CD14-positive monocyte (primary cell): ENCODE measurements around the gene TYMP. TPM values are rescaled to one million over a fixed set of nuclear protein-coding genes. Genes with fewer than 3 reads are reported as not detected.

Experiments
- DNase-seq, 3 donors: peaks; one replicate each; pipeline ENCODE4 v3.0.0-alpha.2; 2011 to 2022
- H2AFZ ChIP-seq: 2 replicates; pipeline ENCODE4 v1.6.0; 2012; ENCODE audit warnings: mild to moderate bottlenecking, low read depth, low read length, inconsistent platforms; ENCODE audit not compliant: insufficient read depth, poor library complexity, severe bottlenecking
- H3K27ac ChIP-seq, 2 donors: 1 replicate in 1 of 2; 2 replicates in 1 of 2; pipeline ENCODE4 v1.5.1; 2012 to 2013; ENCODE audit warnings: low read length in 2 of 2, control low read depth in 1 of 2, inconsistent platforms in 1 of 2, low read depth in 1 of 2, mild to moderate bottlenecking in 1 of 2
- H3K27me3 ChIP-seq, 2 donors: one replicate each; pipeline versions ENCODE4 v1.6.0 to v1.6.1; 2011 to 2013; ENCODE audit warnings: low read length in 2 of 2; ENCODE audit not compliant: control insufficient read depth in 2 of 2, insufficient read depth in 2 of 2
- H3K36me3 ChIP-seq, 2 donors: replicated peaks in 1 of 2; 1 replicate in 1 of 2; 2 replicates in 1 of 2; pipeline versions ENCODE4 v1.5.1 to v1.6.1; 2012 to 2013; ENCODE audit warnings: low read length in 2 of 2, control low read depth in 1 of 2, inconsistent platforms in 1 of 2, mild to moderate bottlenecking in 1 of 2; ENCODE audit not compliant: insufficient read depth in 2 of 2, control insufficient read depth in 1 of 2
- H3K4me1 ChIP-seq, 2 donors: 1 replicate in 1 of 2; 2 replicates in 1 of 2; pipeline versions ENCODE4 v1.5.1 to v1.6.1; 2012 to 2013; ENCODE audit warnings: low read length in 2 of 2, control low read depth in 1 of 2, inconsistent platforms in 1 of 2, mild to moderate bottlenecking in 1 of 2, moderate library complexity in 1 of 2; ENCODE audit not compliant: insufficient read depth in 2 of 2, control insufficient read depth in 1 of 2
- H3K4me2 ChIP-seq: replicated peaks from 2 replicates; pipeline ENCODE3; 2012; ENCODE audit warnings: low read length, moderate library complexity, mild to moderate bottlenecking; ENCODE audit not compliant: poor library complexity, severe bottlenecking; ENCODE audit errors: extremely low read depth
- H3K4me3 ChIP-seq, 3 experiments: fragments of 200-600 bp in 1 of 3; sonication (generic) in 1 of 3; replicated peaks in 1 of 3; 1 replicate in 2 of 3; 2 replicates in 1 of 3; pipeline ENCODE4 v1.5.1; 2011 to 2013; ENCODE audit warnings: low read length in 3 of 3, mild to moderate bottlenecking in 3 of 3, control low read depth in 2 of 3, low read depth in 2 of 3, inconsistent platforms in 1 of 3, moderate library complexity in 1 of 3
- H3K79me2 ChIP-seq: 2 replicates; pipeline ENCODE4 v1.6.0; 2012; ENCODE audit warnings: mild to moderate bottlenecking, control low read depth, inconsistent platforms, low read length, moderate library complexity; ENCODE audit not compliant: insufficient read depth
- H3K9ac ChIP-seq: 2 replicates; pipeline ENCODE4 v1.6.0; 2017; ENCODE audit warnings: low read length, mild to moderate bottlenecking; ENCODE audit not compliant: insufficient read depth, poor library complexity, severe bottlenecking
- H3K9me3 ChIP-seq, 2 donors: replicated peaks in 1 of 2; 1 replicate in 1 of 2; 2 replicates in 1 of 2; pipeline versions ENCODE4 v1.5.1 to v1.6.1; 2012 to 2013; ENCODE audit warnings: low read length in 2 of 2, control low read depth in 1 of 2; ENCODE audit not compliant: control insufficient read depth in 1 of 2, insufficient read depth in 1 of 2
- H4K20me1 ChIP-seq: 2 replicates; pipeline ENCODE4 v1.6.0; 2012; ENCODE audit warnings: mild to moderate bottlenecking, low read length, control low read depth, moderate library complexity; ENCODE audit not compliant: insufficient read depth
- H3K27ac Mint-ChIP-seq, 7 donors: one replicate each; pipeline ENCODE4 v1.8.0; 2020; ENCODE audit warnings: mild to moderate bottlenecking in 7 of 7, mixed read lengths in 7 of 7, moderate library complexity in 6 of 7, inconsistent platforms in 2 of 7
- H3K27me3 Mint-ChIP-seq, 3 donors: one replicate each; pipeline ENCODE4 v1.8.0; 2021 to 2022; ENCODE audit warnings: low read depth in 3 of 3, mild to moderate bottlenecking in 3 of 3, mixed read lengths in 3 of 3, moderate library complexity in 3 of 3, inconsistent platforms in 1 of 3
- H3K36me3 Mint-ChIP-seq, 2 donors: one replicate each; pipeline ENCODE4 v1.8.0; 2020; ENCODE audit warnings: mixed read lengths in 2 of 2, inconsistent platforms in 1 of 2, mild to moderate bottlenecking in 1 of 2
- H3K4me1 Mint-ChIP-seq: one replicate; pipeline ENCODE4 v1.8.0; 2020; ENCODE audit warnings: mild to moderate bottlenecking, mixed read lengths
- H3K4me3 Mint-ChIP-seq, 2 donors: one replicate each; pipeline ENCODE4 v1.8.0; 2020; ENCODE audit warnings: mild to moderate bottlenecking in 2 of 2, mixed read lengths in 2 of 2, moderate library complexity in 1 of 2
- H3K9me3 Mint-ChIP-seq, 7 donors: one replicate each; pipeline ENCODE4 v1.8.0; 2020 to 2022; ENCODE audit warnings: mixed read lengths in 7 of 7, mild to moderate bottlenecking in 6 of 7, moderate library complexity in 6 of 7, inconsistent platforms in 2 of 7
- WGBS: methylation state at CpG from one replicate; pipeline ENCODE4 v1.1.5; 2013; ENCODE audit warnings: missing lambda C conversion rate; ENCODE audit not compliant: insufficient coverage; 5-methylcytosine and 5-hydroxymethylcytosine counted together
- intact Hi-C, 2 donors: fragments of 100-400 bp; cut with micrococcal nuclease; formaldehyde crosslinking; loops; one replicate each; pipeline versions ENCODE4 v1.15.0 to v1.15.1; 2023
- polyA plus RNA-seq, 3 donors: library from polyadenylated mRNA; depleted of rRNA in 1 of 3; unstranded in 2 of 3; stranded (reverse) in 1 of 3; fragments of 300-500 nt in 2 of 3; fragments of >200 nt in 1 of 3; fragmentation: Illumina TruSeq in 2 of 3; gene quantifications; 1 replicate in 2 of 3; 2 replicates in 1 of 3; pipeline ENCODE4 v1.2.3, GENCODE V29; 2012 to 2021
- TF ChIP-seq, protein P1 (sequence below): fragments of 200-600 bp; IDR thresholded peaks from one replicate; pipeline ENCODE4 v1.8.0; 2022; ENCODE audit warnings: antibody characterized with exemption, mild to moderate bottlenecking

TYMP gene
- polyA plus RNA-seq, 3 donors = 787 to 994 (median 955) TPM

DNA sequence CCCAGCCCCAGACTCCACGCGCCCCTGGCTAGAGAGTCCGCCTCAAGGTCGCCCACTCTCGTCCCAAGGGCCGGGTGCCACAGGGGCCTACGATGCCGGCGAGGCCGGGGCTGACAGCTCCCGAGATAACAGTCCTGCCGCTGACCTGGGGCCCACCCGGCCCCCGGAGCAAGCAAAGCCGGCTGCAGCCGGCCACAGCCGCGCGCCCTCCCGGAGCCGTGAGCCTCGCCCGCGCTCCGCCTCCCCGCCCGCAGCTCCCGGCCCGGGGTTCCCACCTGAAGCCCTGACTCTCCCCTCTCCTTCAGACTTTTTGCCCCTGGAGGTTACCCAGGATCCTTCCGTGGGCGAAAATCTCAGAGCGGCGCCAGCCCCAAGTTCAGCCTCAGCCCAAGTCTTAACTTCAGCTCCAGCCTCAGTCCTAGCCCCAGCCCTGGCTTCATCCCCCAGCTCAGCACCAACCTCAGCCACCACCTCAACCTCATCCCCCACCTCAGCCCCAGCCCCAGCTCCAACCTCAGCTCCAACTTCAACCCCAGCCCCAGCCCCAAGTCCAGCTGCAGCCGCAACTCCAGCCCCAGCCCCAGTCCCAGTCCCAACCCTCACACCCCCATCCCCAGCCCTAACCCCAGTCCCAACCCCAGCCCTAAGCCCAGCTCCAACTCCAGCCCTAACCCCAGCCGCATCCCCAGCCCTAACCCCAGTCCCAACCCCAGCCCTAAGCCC is 17.6 kb upstream of the TYMP start:
- Histone ChIP-seq H3K27ac (no peak overlapping the region), H3K9me3 (no peaks in the 10 kb centered on the region), H2AFZ (peak overlapping the region; percentile 53), H3K4me3 (peak overlapping the region in 1 of 3 experiments; percentile 52), H4K20me1 (no peaks in the 10 kb centered on the region), H3K27me3 (no peaks in the 10 kb centered on the region), H3K79me2 (peaks cover 16% of the 10 kb centered on the region), H3K4me1 (peaks cover 56 to 79% of the 10 kb centered on the region in 2 donors), H3K4me2 (peak overlapping the region; percentile 88), H3K36me3 (no peaks in the 10 kb centered on the region), H3K9ac (peak overlapping the region; percentile 21)
- Mint-ChIP-seq H3K4me3 (peak overlapping the region; percentile 58 to 85), H3K36me3 (peaks cover 5 to 6% of the 10 kb centered on the region in 2 donors), H3K9me3 (peaks cover 0 to 6% (median 0%) of the 10 kb centered on the region in 7 donors), H3K4me1 (peaks cover 46% of the 10 kb centered on the region), H3K27me3 (peaks cover 3 to 24% (median 5%) of the 10 kb centered on the region in 3 donors), H3K27ac (peak overlapping the region in 1 of 7 donors; percentile 42)
- no peak for DNase-seq
- TF ChIP-seq, protein P1, sequence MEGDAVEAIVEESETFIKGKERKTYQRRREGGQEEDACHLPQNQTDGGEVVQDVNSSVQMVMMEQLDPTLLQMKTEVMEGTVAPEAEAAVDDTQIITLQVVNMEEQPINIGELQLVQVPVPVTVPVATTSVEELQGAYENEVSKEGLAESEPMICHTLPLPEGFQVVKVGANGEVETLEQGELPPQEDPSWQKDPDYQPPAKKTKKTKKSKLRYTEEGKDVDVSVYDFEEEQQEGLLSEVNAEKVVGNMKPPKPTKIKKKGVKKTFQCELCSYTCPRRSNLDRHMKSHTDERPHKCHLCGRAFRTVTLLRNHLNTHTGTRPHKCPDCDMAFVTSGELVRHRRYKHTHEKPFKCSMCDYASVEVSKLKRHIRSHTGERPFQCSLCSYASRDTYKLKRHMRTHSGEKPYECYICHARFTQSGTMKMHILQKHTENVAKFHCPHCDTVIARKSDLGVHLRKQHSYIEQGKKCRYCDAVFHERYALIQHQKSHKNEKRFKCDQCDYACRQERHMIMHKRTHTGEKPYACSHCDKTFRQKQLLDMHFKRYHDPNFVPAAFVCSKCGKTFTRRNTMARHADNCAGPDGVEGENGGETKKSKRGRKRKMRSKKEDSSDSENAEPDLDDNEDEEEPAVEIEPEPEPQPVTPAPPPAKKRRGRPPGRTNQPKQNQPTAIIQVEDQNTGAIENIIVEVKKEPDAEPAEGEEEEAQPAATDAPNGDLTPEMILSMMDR = no peak
- WGBS = 66% methylated on average over 33 of the region's 35 CpGs
- intact Hi-C loops = loop anchor here in 1 of 2 donors (5.0 kb wide), 1 partner anchor 35 kb away; the partner anchor contains the start of gene CHKB

DNA sequence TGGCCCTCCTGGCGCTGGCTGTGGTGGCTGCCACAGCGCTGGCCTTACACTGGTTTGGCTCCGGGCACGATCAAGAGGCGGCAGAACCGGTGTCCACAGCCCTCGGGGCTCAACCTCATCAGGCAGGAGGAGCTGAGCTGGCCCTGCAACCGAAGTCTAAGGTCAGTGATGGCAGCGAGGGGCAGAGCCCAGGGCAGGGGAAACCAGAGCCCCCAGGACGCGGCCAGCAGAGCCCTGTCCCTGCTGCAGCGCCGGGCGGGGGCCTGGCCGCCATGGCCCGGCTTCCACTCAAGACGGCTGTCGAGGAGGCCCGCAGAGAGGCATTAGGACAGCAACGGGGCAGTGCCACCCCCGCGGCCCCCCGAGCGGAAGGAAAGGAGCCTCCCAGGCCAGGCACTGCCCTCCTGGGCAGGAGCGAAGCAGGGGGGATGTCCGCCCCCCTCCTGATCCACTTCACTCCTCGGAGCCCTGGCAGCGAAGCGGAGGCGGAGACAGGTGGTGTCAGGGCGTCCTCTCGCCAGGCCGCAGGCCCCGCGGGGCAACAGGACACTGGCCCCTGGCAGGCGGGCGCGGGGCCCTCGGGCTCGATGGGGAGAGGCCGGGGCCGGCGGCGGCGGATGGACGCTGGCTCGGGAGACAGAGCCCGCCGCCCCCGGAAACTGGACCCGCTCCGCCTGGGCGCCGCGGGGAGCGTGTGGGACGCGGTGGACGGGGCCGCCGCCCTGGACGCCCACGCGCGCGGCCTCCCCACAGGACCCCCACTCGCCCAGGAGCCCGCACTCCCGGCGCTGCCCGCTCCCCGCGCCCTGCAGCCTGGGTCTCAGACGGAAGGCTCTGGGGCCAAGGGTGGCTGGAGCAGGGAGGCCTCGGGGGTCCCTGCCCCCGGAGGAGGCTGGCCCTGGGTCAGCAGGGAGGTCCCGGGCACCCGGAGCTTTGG is 16.8 kb upstream of the TYMP start:
- no peak overlapping the region for H3K27ac Mint-ChIP-seq
- peak overlapping the region; percentile 88 for H3K4me2 ChIP-seq
- H3K4me1 ChIP-seq = peaks cover 65 to 87% of the 10 kb centered on the region in 2 donors
- H3K9ac ChIP-seq = peak overlapping the region; percentile 21
- WGBS = 79% methylated on average over 77 of the region's 78 CpGs
- no peak overlapping the region for H2AFZ ChIP-seq
- no peak for DNase-seq
- H3K9me3 Mint-ChIP-seq = peaks cover 0 to 6% (median 0%) of the 10 kb centered on the region in 7 donors
- TF ChIP-seq, protein P1 = no peak
- peaks cover 3 to 24% (median 5%) of the 10 kb centered on the region in 3 donors for H3K27me3 Mint-ChIP-seq
- peaks cover 5 to 6% of the 10 kb centered on the region in 2 donors for H3K36me3 Mint-ChIP-seq
- no peaks in the 10 kb centered on the region for H3K9me3 ChIP-seq
- peak overlapping the region in 1 of 2 donors; percentile 67 for H3K4me3 Mint-ChIP-seq
- intact Hi-C loops = loop anchor here in 1 of 2 donors (5.0 kb wide), 1 partner anchor 36 kb away; the partner anchor contains the start of gene CHKB
- H4K20me1 ChIP-seq = no peaks in the 10 kb centered on the region
- H3K27ac ChIP-seq = no peak overlapping the region
- no peaks in the 10 kb centered on the region for H3K27me3 ChIP-seq
- peak overlapping the region in 1 of 3 experiments; percentile 52 for H3K4me3 ChIP-seq
- peaks cover 16% of the 10 kb centered on the region for H3K79me2 ChIP-seq
- H3K36me3 ChIP-seq = no peaks in the 10 kb centered on the region
- peaks cover 53% of the 10 kb centered on the region for H3K4me1 Mint-ChIP-seq
